GM13976 (cell line): ENCODE data around the gene TNS3.

Experiments used
- DNase-seq: peaks from one replicate; pipeline ENCODE4 v3.0.0; 2012; ENCODE audit warnings: low spot score
- in situ Hi-C: fragments of 300-500 bp; cut with MboI; formaldehyde crosslinking; loops from one replicate; pipeline ENCODE4 v1.12.0; 2022; ENCODE audit warnings: low sequenced_read_pairs, mixed read lengths, inconsistent platforms; ENCODE audit not compliant: unreplicated experiment
- TF ChIP-seq, protein P1 (sequence below): IDR thresholded peaks from 2 replicates; pipeline ENCODE4 v1.5.1; 2012; ENCODE audit warnings: borderline replicate concordance, mild to moderate bottlenecking; ENCODE audit not compliant: insufficient read depth; ENCODE audit errors: extremely low read depth, missing control alignments, control extremely low read depth

The TNS3 gene

GRCh38 chr7:47358357-47358756 is 223.6 kb downstream of the TNS3 start:
- DNase-seq, result no peak
- TF ChIP-seq, protein P1, sequence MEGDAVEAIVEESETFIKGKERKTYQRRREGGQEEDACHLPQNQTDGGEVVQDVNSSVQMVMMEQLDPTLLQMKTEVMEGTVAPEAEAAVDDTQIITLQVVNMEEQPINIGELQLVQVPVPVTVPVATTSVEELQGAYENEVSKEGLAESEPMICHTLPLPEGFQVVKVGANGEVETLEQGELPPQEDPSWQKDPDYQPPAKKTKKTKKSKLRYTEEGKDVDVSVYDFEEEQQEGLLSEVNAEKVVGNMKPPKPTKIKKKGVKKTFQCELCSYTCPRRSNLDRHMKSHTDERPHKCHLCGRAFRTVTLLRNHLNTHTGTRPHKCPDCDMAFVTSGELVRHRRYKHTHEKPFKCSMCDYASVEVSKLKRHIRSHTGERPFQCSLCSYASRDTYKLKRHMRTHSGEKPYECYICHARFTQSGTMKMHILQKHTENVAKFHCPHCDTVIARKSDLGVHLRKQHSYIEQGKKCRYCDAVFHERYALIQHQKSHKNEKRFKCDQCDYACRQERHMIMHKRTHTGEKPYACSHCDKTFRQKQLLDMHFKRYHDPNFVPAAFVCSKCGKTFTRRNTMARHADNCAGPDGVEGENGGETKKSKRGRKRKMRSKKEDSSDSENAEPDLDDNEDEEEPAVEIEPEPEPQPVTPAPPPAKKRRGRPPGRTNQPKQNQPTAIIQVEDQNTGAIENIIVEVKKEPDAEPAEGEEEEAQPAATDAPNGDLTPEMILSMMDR, result no peak
- in situ Hi-C loops, result no loop called here

DNA sequence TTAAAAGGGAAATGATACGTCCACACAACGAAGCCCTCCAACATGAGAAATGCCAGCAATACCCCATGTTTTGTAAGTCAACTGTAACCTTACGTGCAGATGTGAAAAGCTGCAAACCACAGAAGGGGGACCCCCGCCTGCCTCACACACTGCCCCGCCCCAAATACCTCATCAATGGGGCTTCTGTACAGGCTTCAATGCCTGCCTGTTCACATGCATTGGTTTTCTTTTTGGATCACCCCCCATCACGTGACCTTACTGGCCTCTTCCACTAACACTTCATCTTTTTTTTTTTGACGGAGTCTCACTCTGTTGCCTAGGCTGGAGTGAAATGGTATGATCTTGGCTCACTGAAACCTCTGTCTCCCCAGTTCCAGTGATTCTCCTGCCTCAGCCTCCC is 224.0 kb downstream of the TNS3 start:
- no peak for DNase-seq

DNA sequence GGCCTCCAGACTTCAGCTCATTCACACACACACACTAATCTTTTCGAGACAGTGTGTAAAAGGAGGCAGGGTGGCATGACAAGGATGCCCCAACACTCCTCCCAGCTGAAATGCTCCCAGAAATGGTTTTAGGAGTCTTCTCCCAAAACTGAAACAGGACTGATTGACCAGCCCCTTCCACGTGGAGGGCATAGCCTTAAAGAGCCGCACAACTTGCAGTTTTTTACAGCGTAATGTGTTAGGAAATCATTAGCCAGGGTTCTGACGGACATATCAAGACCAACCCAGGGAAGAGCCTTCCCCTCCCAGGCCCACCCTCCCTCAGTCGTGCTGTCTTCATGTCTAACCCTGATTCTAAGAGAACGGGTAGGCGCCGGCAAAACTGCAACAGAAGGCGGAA is 224.6 kb downstream of the TNS3 start:
- in situ Hi-C loops, result no loop called here
- TF ChIP-seq, protein P1, result no peak
- no peak for DNase-seq

More for the DNA sequence above, 224.0 kb downstream of the TNS3 start:
- in situ Hi-C loops, result no loop called here
- TF ChIP-seq, protein P1, result no peak

GRCh38 chr7:47356261-47356660 is 225.7 kb downstream of the TNS3 start:
- TF ChIP-seq, protein P1, result no peak
- in situ Hi-C loops, result no loop called here
- no peak for DNase-seq

GRCh38 chr7:47355684-47356083 is 226.2 kb downstream of the TNS3 start:
- TF ChIP-seq, protein P1, result no peak
- DNase-seq, result no peak
- in situ Hi-C loops, result no loop called here

DNA sequence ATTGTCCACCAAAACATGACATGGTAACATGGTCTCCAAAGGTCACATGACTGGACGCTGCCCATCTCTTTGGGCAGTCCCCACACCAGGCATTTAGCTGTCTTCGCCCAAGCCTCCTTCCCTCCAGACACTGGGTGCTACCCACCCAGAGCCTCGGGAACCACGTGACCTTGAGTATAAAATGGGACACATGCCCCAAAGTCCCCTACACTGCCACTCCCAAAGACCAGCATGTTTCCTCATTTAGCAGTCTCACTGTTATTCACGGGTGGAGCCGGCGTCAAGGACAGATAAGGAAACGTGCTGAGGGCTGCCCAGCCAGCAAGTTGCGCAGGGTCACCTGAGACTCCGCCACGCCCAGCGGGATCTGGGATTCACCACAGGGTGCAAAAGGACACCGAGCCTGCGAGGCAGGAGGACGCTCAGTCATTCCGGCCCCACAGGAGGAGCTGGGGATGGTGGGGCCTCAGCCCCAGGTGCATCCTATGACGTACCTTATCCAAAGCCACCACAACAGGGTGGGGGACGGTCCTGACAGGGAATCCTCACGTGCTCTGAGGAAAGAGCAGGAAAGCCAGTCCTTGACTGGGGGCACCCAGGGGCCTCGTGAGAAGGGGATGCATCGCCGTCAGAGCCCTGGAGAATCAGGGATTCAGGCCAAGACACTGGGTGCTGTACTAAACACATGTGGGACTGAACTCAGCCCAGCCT is 226.9 kb downstream of the TNS3 start:
- TF ChIP-seq, protein P1, result no peak
- in situ Hi-C loops, result no loop called here
- no peak for DNase-seq
